K562 (cell line): ENCODE data around the gene ACTRT2.

Source experiments
- NCOA2 ChIP-seq, 2 experiments: fragments of 450-650 bp; IDR thresholded peaks; 2 replicates each; pipeline ENCODE4 v1.6.1; 2018; ENCODE audit warnings: mild to moderate bottlenecking in 2 of 2, moderate library complexity in 1 of 2; ENCODE audit not compliant: partially characterized antibody in 2 of 2
- POLR2A ChIP-seq: fragments of 450-650 bp; conservative IDR thresholded peaks from 2 replicates; pipeline ENCODE4 v1.6.1; 2016
- POLR2AphosphoS5 ChIP-seq: IDR thresholded peaks from 2 replicates; pipeline ENCODE4 v1.6.1; 2011; ENCODE audit warnings: mild to moderate bottlenecking, low read depth, low read length, moderate library complexity; ENCODE audit not compliant: control insufficient read depth, insufficient read depth
- TF ChIP-seq, protein P1 (sequence below): sonication (generic); formaldehyde crosslinking; IDR thresholded peaks from 2 replicates; pipeline ENCODE4 v1.8.0; 2022; ENCODE audit warnings: mild to moderate bottlenecking, missing genetic modification reagents, borderline replicate concordance
- TF ChIP-seq, protein P2 (sequence below): sonication (generic); formaldehyde crosslinking; IDR thresholded peaks from 2 replicates; pipeline ENCODE4 v1.8.1; 2022; ENCODE audit warnings: missing genetic modification reagents
- TF ChIP-seq, protein P3 (sequence below), 2 experiments: IDR thresholded peaks; 2 replicates each; pipeline ENCODE4 v1.6.1; 2012; ENCODE audit warnings: improper control_type of control experiment in 2 of 2, low read depth in 2 of 2, low read length in 2 of 2, borderline replicate concordance in 1 of 2

GRCh38 chr1:3070644-3071564 is 49.6 kb downstream of the ACTRT2 start:
- TF ChIP-seq POLR2A, result no peak
- TF ChIP-seq, protein P1, sequence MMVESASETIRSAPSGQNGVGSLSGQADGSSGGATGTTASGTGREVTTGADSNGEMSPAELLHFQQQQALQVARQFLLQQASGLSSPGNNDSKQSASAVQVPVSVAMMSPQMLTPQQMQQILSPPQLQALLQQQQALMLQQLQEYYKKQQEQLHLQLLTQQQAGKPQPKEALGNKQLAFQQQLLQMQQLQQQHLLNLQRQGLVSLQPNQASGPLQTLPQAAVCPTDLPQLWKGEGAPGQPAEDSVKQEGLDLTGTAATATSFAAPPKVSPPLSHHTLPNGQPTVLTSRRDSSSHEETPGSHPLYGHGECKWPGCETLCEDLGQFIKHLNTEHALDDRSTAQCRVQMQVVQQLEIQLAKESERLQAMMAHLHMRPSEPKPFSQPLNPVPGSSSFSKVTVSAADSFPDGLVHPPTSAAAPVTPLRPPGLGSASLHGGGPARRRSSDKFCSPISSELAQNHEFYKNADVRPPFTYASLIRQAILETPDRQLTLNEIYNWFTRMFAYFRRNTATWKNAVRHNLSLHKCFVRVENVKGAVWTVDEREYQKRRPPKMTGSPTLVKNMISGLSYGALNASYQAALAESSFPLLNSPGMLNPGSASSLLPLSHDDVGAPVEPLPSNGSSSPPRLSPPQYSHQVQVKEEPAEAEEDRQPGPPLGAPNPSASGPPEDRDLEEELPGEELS (CRISPR knock-in tag), result no peak
- no peak for TF ChIP-seq NCOA2 (IDR thresholded peaks at IDR 0.05; ENCODE audit: partially characterized antibody in 2 of 2)
- TF ChIP-seq POLR2AphosphoS5, result no peak
- TF ChIP-seq, protein P2, sequence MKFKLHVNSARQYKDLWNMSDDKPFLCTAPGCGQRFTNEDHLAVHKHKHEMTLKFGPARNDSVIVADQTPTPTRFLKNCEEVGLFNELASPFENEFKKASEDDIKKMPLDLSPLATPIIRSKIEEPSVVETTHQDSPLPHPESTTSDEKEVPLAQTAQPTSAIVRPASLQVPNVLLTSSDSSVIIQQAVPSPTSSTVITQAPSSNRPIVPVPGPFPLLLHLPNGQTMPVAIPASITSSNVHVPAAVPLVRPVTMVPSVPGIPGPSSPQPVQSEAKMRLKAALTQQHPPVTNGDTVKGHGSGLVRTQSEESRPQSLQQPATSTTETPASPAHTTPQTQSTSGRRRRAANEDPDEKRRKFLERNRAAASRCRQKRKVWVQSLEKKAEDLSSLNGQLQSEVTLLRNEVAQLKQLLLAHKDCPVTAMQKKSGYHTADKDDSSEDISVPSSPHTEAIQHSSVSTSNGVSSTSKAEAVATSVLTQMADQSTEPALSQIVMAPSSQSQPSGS, result no peak
- TF ChIP-seq, protein P3, sequence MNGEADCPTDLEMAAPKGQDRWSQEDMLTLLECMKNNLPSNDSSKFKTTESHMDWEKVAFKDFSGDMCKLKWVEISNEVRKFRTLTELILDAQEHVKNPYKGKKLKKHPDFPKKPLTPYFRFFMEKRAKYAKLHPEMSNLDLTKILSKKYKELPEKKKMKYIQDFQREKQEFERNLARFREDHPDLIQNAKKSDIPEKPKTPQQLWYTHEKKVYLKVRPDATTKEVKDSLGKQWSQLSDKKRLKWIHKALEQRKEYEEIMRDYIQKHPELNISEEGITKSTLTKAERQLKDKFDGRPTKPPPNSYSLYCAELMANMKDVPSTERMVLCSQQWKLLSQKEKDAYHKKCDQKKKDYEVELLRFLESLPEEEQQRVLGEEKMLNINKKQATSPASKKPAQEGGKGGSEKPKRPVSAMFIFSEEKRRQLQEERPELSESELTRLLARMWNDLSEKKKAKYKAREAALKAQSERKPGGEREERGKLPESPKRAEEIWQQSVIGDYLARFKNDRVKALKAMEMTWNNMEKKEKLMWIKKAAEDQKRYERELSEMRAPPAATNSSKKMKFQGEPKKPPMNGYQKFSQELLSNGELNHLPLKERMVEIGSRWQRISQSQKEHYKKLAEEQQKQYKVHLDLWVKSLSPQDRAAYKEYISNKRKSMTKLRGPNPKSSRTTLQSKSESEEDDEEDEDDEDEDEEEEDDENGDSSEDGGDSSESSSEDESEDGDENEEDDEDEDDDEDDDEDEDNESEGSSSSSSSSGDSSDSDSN (IDR thresholded peaks at IDR 0.05; ENCODE audit: borderline replicate concordance in 1 of 2, low read depth in 2 of 2, low read length in 2 of 2), result no peak
